ENCODE results near the gene NDE1. TPM values are rescaled to one million over a fixed set of nuclear protein-coding genes. Genes with fewer than 3 reads are reported as not detected.

NDE1 gene
- polyA plus RNA-seq, 2 of the 4 experiments (the other 2 are of a cell fraction): 27.6 to 30.6 TPM

GRCh38 chr16:15694499-15694898, 44.5 kb downstream of the NDE1 start:
- ChIA-PET CTCF (interaction anchor here (0.6 to 6.0 kb wide), 3 partner anchors 11 to 167 kb away, joined by 3 to 45 read pairs (median 4); no protein-coding TSS in a partner anchor), POLR2A (no interaction called here)
- H3K9me3 ChIP-seq: no peaks in the 10 kb centered on the region
- no peak overlapping the region for H3K27ac ChIP-seq
- WGBS (ENCODE audit: missing lambda C conversion rate): 84% methylated on average over 5 of the region's 5 CpGs
- ATAC-seq: no peak
- H3K4me1 ChIP-seq: no peaks in the 10 kb centered on the region
- no peak overlapping the region for H3K4me3 ChIP-seq
- no peak for FAIRE-seq
- TF ChIP-seq JUNB (IDR thresholded peaks at IDR 0.05): no peak
- TF ChIP-seq MAZ (IDR thresholded peaks at IDR 0.05; ENCODE audit: borderline replicate concordance, low read depth, low read length): no peak
- no peak for TF ChIP-seq PBX3 (IDR thresholded peaks at IDR 0.05)
- TF ChIP-seq CHD4 (IDR thresholded peaks at IDR 0.05; ENCODE audit: borderline replicate concordance): no peak
- TF ChIP-seq PHF8 (IDR thresholded peaks at IDR 0.05; ENCODE audit: borderline replicate concordance, low read depth): no peak
- TF ChIP-seq HMGXB4 (CRISPR knock-in tag; IDR thresholded peaks at IDR 0.05; ENCODE audit: borderline replicate concordance): no peak
- no peak for TF ChIP-seq EHMT2 (IDR thresholded peaks at IDR 0.05; ENCODE audit: low read depth)
- no peak for TF ChIP-seq HES2 (IDR thresholded peaks at IDR 0.05)
- no peak for TF ChIP-seq SREBF2 (IDR thresholded peaks at IDR 0.05)
- no peak for TF ChIP-seq E2F6 (IDR thresholded peaks at IDR 0.05; ENCODE audit: borderline replicate concordance, low read depth)
- TF ChIP-seq NR3C1 (IDR thresholded peaks at IDR 0.05): no peak
- no peak for TF ChIP-seq ZC3H11A (IDR thresholded peaks at IDR 0.05)
- no peak for TF ChIP-seq POLR2A (IDR thresholded peaks at IDR 0.05; ENCODE audit: low read length)
- no peak overlapping the region for H3K4me2 ChIP-seq
- no peak for DNase-seq (ENCODE audit: low read depth in 1 of 2, low spot score in 1 of 2)

- no peak for TF ChIP-seq NR3C1 (IDR thresholded peaks at IDR 0.05)
- no peak for TF ChIP-seq TFCP2L1 (CRISPR knock-in tag; IDR thresholded peaks at IDR 0.05)
- no peak for TF ChIP-seq MAFK (IDR thresholded peaks at IDR 0.05; ENCODE audit: partially characterized antibody)
- TF ChIP-seq TP53 (CRISPR knock-in tag; IDR thresholded peaks at IDR 0.05): no peak
- no peak for TF ChIP-seq KDM5A (IDR thresholded peaks at IDR 0.05)
- no peak for TF ChIP-seq NPAS2 (CRISPR knock-in tag; IDR thresholded peaks at IDR 0.05; ENCODE audit: borderline replicate concordance)
- TF ChIP-seq ELK1 (IDR thresholded peaks at IDR 0.05; ENCODE audit: low read depth, low read length): no peak
- DNase-seq (ENCODE audit: low read depth in 1 of 2, low spot score in 1 of 2) (no peak), ATAC-seq (no peak), FAIRE-seq (no peak)
- Histone ChIP-seq H3K4me3 (no peak overlapping the region), H3K9me3 (no peaks in the 10 kb centered on the region), H3K4me1 (no peaks in the 10 kb centered on the region), H3K4me2 (no peak overlapping the region), H3K27ac (no peak overlapping the region)
- POLR2A ChIA-PET: no interaction called here
- WGBS (ENCODE audit: missing lambda C conversion rate): 94% methylated on average over 12 of the region's 12 CpGs
- CTCF ChIA-PET: interaction anchor here (0.8 to 1.1 kb wide), 3 partner anchors 9 to 65 kb away, joined by 3 read pairs; no protein-coding TSS in a partner anchor
Observed at GRCh38 chr16:15699819-15700218, 49.8 kb downstream of the NDE1 start.

- CTCF ChIA-PET: interaction anchor here (0.8 kb wide), 2 partner anchors 426 to 427 kb away, joined by 3 to 4 read pairs; no protein-coding TSS in a partner anchor
Observed at GRCh38 chr16:15701367-15701766, 51.3 kb downstream of the NDE1 start.

More at GRCh38 chr16:15701367-15701766, 51.3 kb downstream of the NDE1 start:
- H3K27ac ChIP-seq: no peak overlapping the region
- no peaks in the 10 kb centered on the region for H3K4me1 ChIP-seq
- POLR2A ChIA-PET: no interaction called here
- TF ChIP-seq FOXS1 (CRISPR knock-in tag; IDR thresholded peaks at IDR 0.05) (no peak), FOSL2 (IDR thresholded peaks at IDR 0.05) (no peak), FOSL2 (CRISPR knock-in tag; IDR thresholded peaks at IDR 0.05) (no peak), NR3C1 (IDR thresholded peaks at IDR 0.05) (no peak)
- ATAC-seq (no peak), FAIRE-seq (no peak), DNase-seq (ENCODE audit: low read depth in 1 of 2, low spot score in 1 of 2) (no peak)
- WGBS (ENCODE audit: missing lambda C conversion rate): 92% methylated on average over 6 of the region's 6 CpGs
- no peak overlapping the region for H3K4me3 ChIP-seq
- no peak overlapping the region for H3K4me2 ChIP-seq
- H3K9me3 ChIP-seq: no peaks in the 10 kb centered on the region

Measured in A549 (cell line).